ENCODE data around the gene ASIC4. TPM values are rescaled to one million over a fixed set of nuclear protein-coding genes. Genes with fewer than 3 reads are reported as not detected.
A peak's percentile ranks its signal among the peaks of the same experiment; 100 is the strongest.

Gene ASIC4
- total RNA-seq, 1 donor from 2014 or later = 0.15 TPM

GRCh38 chr2:219491278-219491963 is 22.9 kb upstream of the ASIC4 start:
- Mint-ChIP-seq H3K9me3 (ENCODE audit: low read depth) (no peaks in the 10 kb centered on the region), H3K4me1 (ENCODE audit: low read depth) (peaks cover 16% of the 10 kb centered on the region), H3K27me3 (ENCODE audit: low read depth) (no peaks in the 10 kb centered on the region), H3K4me3 (ENCODE audit: unreplicated experiment) (no peak overlapping the region), H3K36me3 (ENCODE audit: low read depth) (peaks cover 10% of the 10 kb centered on the region), H3K27ac (ENCODE audit: unreplicated experiment) (no peak overlapping the region)
- no peak for DNase-seq (ENCODE audit: low spot score)
- no peak for TF ChIP-seq CTCF (IDR thresholded peaks at IDR 0.05)

GRCh38 chr2:219492575-219492974 is 21.7 kb upstream of the ASIC4 start:
- Mint-ChIP-seq H3K27ac (ENCODE audit: unreplicated experiment) (peak overlapping the region; percentile 45), H3K4me1 (ENCODE audit: low read depth) (peaks cover 21% of the 10 kb centered on the region), H3K36me3 (ENCODE audit: low read depth) (peaks cover 10% of the 10 kb centered on the region), H3K9me3 (ENCODE audit: low read depth) (no peaks in the 10 kb centered on the region), H3K27me3 (ENCODE audit: low read depth) (no peaks in the 10 kb centered on the region), H3K4me3 (ENCODE audit: unreplicated experiment) (no peak overlapping the region)
- no peak for DNase-seq (ENCODE audit: low spot score)
- TF ChIP-seq CTCF (IDR thresholded peaks at IDR 0.05) = no peak

GRCh38 chr2:219493086-219493485 is 21.2 kb upstream of the ASIC4 start:
- Mint-ChIP-seq H3K36me3 (ENCODE audit: low read depth) (peaks cover 10% of the 10 kb centered on the region), H3K4me3 (ENCODE audit: unreplicated experiment) (no peak overlapping the region), H3K27ac (ENCODE audit: unreplicated experiment) (no peak overlapping the region), H3K4me1 (ENCODE audit: low read depth) (peaks cover 26% of the 10 kb centered on the region), H3K9me3 (ENCODE audit: low read depth) (no peaks in the 10 kb centered on the region), H3K27me3 (ENCODE audit: low read depth) (no peaks in the 10 kb centered on the region)
- DNase-seq (ENCODE audit: low spot score) = no peak
- TF ChIP-seq CTCF (IDR thresholded peaks at IDR 0.05) = no peak

- no peak overlapping the region for H3K27ac Mint-ChIP-seq (ENCODE audit: unreplicated experiment)
- H3K27me3 Mint-ChIP-seq (ENCODE audit: low read depth) = no peaks in the 10 kb centered on the region
- DNase-seq (ENCODE audit: low spot score) = no peak
- TF ChIP-seq CTCF (IDR thresholded peaks at IDR 0.05) = peak; percentile 84
- H3K9me3 Mint-ChIP-seq (ENCODE audit: low read depth) = no peaks in the 10 kb centered on the region
- H3K36me3 Mint-ChIP-seq (ENCODE audit: low read depth) = peaks cover 10% of the 10 kb centered on the region
- no peak overlapping the region for H3K4me3 Mint-ChIP-seq (ENCODE audit: unreplicated experiment)
- H3K4me1 Mint-ChIP-seq (ENCODE audit: low read depth) = peaks cover 42% of the 10 kb centered on the region
Measured at GRCh38 chr2:219494952-219495530, 19.2 kb upstream of the ASIC4 start.

- Mint-ChIP-seq H3K4me3 (ENCODE audit: unreplicated experiment) (no peak overlapping the region), H3K4me1 (ENCODE audit: low read depth) (peaks cover 48% of the 10 kb centered on the region), H3K27ac (ENCODE audit: unreplicated experiment) (no peak overlapping the region), H3K36me3 (ENCODE audit: low read depth) (peaks cover 8% of the 10 kb centered on the region), H3K9me3 (ENCODE audit: low read depth) (no peaks in the 10 kb centered on the region), H3K27me3 (ENCODE audit: low read depth) (no peaks in the 10 kb centered on the region)
- TF ChIP-seq CTCF (IDR thresholded peaks at IDR 0.05) = peak; percentile 53
- DNase-seq (ENCODE audit: low spot score) = no peak
Measured at GRCh38 chr2:219495531-219496122, 18.7 kb upstream of the ASIC4 start.

Measured in chondrocyte (in vitro differentiated cells).